ENCODE data around the gene BHLHA15. TPM values are rescaled to one million over a fixed set of nuclear protein-coding genes. Genes with fewer than 3 reads are reported as not detected.

The BHLHA15 gene
- total RNA-seq, 1 experiment from 2014 or later: not detected

GRCh38 chr7:98180751-98181150, 30.5 kb upstream of the BHLHA15 start:
- in situ Hi-C loops (cut with HindIII; ENCODE audit: low pct_unique_long_range_greater_than_20kb, low sequenced_read_pairs): no loop called here
- no peak for DNase-seq (ENCODE audit: low read depth)

- no peak for DNase-seq (ENCODE audit: low read depth)
- in situ Hi-C loops (cut with HindIII; ENCODE audit: low pct_unique_long_range_greater_than_20kb, low sequenced_read_pairs): no loop called here
Observed at GRCh38 chr7:98185101-98185500, 26.1 kb upstream of the BHLHA15 start.

DNA sequence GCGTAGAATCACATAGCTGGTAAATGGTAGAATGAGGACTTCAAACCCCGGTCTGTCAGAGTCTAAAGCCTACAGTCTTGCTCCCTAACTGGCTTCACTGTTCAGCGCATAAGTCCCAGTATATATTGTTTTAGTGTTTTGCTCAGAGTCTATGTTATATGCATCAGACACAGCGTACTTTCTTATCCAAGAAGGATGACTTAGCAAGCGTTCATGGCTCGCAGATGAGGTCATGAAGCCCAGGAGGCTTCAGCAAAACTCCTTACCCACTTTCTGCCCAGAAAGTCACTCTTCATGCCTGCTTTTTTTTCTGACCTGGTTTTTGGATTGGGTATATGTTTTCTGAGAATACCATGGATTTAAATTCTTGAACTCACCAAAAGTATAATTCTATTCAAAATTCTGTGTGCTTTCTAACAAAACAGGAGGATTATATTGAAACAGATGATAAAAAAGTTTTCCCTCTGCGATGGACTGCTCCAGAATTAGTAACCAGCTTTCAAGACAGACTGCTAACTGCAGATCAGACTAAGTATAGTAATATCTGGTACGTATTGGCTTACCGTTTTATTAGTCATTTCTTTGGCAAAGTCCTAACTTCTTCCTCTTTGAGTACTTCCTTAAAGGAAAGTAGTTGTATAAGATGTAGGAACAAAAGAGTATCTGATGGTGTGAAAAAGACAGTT, 24.6 kb upstream of the BHLHA15 start:
- in situ Hi-C loops (cut with HindIII; ENCODE audit: low pct_unique_long_range_greater_than_20kb, low sequenced_read_pairs): no loop called here

DNA sequence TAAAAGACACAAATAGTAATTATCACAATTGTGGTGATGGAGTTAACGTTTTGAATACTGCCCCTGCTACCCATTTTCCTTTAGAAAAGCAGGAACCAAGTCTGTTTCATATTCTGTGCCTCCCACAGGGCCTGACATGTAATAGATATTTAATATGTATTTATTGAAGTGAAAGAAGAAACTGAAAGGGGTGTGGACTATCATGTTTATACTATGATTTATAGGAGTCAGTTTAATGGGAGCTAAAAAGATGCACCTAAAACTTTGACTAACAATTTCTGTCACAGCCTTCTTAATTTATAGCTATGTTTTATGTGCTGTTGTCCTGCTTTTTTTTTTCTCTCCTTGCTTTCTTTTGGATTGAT, 24.1 kb upstream of the BHLHA15 start:
- DNase-seq (ENCODE audit: low read depth): no peak
- in situ Hi-C loops (cut with HindIII; ENCODE audit: low pct_unique_long_range_greater_than_20kb, low sequenced_read_pairs): no loop called here

More for the DNA sequence above, 24.6 kb upstream of the BHLHA15 start:
- DNase-seq (ENCODE audit: low read depth): no peak

GRCh38 chr7:98189559-98189958, 21.7 kb upstream of the BHLHA15 start:
- DNase-seq (ENCODE audit: low read depth): no peak
- in situ Hi-C loops (cut with HindIII; ENCODE audit: low pct_unique_long_range_greater_than_20kb, low sequenced_read_pairs): no loop called here

GRCh38 chr7:98191668-98192431, 19.4 kb upstream of the BHLHA15 start:
- no peak for DNase-seq (ENCODE audit: low read depth)
- in situ Hi-C loops (cut with HindIII; ENCODE audit: low pct_unique_long_range_greater_than_20kb, low sequenced_read_pairs): no loop called here

GRCh38 chr7:98192781-98193457, 18.3 kb upstream of the BHLHA15 start:
- in situ Hi-C loops (cut with HindIII; ENCODE audit: low pct_unique_long_range_greater_than_20kb, low sequenced_read_pairs): no loop called here
- DNase-seq (ENCODE audit: low read depth): no peak

- in situ Hi-C loops (cut with HindIII; ENCODE audit: low pct_unique_long_range_greater_than_20kb, low sequenced_read_pairs): no loop called here
- DNase-seq (ENCODE audit: low read depth): no peak
Observed at GRCh38 chr7:98193474-98194180, 17.6 kb upstream of the BHLHA15 start.

- in situ Hi-C loops (cut with HindIII; ENCODE audit: low pct_unique_long_range_greater_than_20kb, low sequenced_read_pairs): no loop called here
- no peak for DNase-seq (ENCODE audit: low read depth)
Observed at GRCh38 chr7:98194186-98194585, 17.1 kb upstream of the BHLHA15 start.

DNA sequence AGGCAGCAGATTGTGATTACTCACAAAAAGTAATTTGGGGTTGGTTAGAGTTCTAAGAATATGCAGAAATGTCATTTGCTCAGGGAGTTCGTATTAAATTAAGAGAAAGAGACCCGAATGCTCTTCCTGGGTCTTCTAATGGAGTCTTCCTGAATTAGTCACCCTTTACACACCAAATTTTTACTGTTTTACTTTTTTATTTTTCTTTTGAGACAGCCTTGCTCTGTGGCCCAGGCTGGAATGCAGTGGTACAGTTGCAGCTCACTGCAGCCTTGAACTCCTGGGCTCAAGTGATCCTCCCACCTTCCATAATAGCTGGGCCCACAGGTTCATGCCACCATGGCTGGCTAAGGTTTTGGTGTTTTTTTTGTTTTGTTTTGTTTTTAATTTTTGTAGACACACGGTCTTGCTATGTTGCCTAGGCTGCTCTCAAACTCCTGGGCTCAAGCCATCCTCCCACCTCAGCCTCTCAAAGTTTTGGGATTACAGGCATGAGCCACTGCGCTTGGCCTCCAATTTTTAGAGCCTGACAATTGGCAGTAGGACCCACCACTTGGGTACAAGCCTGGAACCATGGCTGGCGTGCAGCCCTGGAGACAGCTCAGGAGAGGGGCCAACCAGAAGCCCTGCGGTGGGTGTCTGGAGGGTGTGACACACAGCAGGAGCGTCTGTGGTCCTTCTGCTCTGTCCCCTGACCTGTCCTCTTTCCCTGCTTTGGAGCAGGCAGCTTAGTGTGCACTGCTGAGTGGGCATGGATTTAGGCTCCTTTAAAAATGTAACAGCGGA, 16.4 kb upstream of the BHLHA15 start:
- in situ Hi-C loops (cut with HindIII; ENCODE audit: low pct_unique_long_range_greater_than_20kb, low sequenced_read_pairs): no loop called here
- no peak for DNase-seq (ENCODE audit: low read depth)

- DNase-seq (ENCODE audit: low read depth): no peak
- in situ Hi-C loops (cut with HindIII; ENCODE audit: low pct_unique_long_range_greater_than_20kb, low sequenced_read_pairs): no loop called here
Observed at GRCh38 chr7:98196706-98197605, 14.3 kb upstream of the BHLHA15 start.

DNA sequence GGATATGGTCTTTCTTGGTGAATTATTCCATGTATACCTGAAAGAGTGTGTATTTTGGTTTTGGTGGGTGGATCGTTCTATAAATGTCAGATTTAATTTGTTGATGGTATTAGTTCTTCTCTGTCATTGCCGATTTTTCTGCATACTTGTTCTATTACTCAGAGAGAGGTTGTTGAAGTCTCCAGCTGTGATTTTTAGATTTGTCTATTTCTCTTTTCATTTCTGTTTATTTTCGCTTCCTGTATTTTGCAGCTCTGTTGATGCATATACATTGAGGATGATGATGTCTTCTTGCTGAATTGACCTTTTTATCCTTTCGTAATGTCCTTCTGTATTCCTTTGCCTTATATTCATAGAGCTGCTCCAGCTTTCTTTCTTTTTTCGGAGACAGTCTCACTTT, 12.1 kb upstream of the BHLHA15 start:
- DNase-seq (ENCODE audit: low read depth): no peak
- in situ Hi-C loops (cut with HindIII; ENCODE audit: low pct_unique_long_range_greater_than_20kb, low sequenced_read_pairs): no loop called here

DNA sequence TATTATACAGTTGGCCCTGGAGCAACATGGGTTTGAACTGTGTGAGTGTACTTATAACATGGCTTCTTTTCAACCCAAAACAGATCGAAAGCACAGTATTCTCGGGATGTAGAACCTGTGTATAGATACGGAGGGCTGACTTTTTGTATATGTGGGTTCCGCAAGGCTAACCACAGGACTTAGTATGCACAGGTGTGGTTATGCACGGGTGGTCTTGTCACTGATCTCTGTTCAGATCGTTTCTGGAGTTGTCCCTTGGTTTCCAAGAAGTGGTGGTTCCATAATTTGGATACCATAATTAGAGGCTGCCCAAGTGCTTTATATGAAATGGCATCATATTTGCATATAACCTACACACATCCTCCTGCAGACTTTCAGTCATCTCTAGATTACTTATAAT, 10.9 kb upstream of the BHLHA15 start:
- in situ Hi-C loops (cut with HindIII; ENCODE audit: low pct_unique_long_range_greater_than_20kb, low sequenced_read_pairs): no loop called here
- DNase-seq (ENCODE audit: low read depth): no peak

DNA sequence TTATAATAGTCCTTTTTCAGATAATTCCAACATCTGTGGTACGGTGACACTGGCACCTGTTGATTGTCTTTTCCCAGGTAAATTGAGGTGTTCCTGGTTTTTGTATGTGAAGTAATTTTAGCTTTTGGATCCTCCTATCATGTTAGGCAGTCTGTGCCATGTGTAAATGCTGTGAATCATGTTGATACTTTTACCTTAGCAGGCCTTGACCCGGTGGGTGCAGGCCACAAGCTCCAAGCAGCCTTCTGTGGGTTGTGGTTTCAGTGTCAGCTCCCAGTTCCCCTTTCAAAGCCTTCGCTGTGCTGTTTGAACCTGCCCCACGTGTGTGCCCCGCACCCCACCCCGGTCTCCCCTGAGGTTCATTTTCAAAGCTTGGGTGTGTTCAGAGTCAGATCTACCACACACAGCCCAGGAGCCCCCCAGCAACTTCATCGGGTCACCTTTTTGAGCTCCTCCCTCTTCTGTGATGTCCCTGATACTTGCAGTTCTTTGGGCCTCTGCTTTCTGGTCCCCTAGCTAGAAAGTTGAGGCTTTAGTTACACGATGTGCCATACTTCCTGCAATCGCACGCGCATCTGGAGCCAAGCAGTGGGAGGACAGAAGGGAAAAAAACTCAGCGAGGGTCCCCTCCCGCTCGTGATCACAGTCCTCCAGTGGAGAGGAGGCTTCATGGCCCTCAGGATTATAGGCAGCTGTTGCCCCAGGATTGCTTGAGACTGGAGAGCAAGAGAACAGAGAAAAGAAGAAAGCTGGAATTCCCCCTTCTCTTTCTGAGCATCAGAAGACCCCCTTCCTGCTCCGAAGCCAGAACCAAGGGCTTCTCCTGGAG, 8.7 kb upstream of the BHLHA15 start:
- no peak for DNase-seq (ENCODE audit: low read depth)
- in situ Hi-C loops (cut with HindIII; ENCODE audit: low pct_unique_long_range_greater_than_20kb, low sequenced_read_pairs): no loop called here

DNA sequence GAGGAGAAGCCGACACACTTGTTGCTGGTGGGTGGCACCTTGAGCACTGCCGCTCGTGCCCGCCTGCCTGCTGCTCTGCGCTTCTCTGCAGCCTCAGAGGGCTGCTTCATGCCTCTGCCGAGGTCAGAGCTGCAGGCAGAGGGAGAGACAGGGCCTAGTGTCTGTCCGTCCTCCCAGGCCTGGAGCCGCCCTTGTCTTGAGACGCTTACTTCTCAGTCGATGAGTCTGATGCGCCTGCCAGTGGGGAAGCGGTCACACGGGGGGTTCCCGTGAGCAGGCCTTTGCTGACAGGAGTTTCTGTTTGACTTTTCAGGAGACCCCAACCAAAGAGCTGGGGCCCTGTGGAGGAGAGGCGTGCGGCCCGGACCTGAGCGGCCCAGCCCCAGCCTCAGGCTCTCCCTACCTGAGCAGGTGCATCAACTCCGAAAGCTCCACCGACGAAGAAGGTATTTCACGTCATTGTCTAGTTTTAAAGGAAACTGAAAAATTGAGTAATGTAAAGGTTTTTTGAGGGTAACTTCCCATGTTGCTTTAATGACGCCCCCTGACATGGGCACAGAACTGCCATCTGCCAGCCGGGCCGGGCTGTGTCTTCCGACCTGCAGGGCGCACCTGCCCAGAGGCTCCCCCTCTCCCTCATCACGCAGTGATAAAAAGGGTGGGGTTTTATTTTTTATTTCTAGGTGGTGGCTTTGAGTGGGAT, 7.8 kb upstream of the BHLHA15 start:
- in situ Hi-C loops (cut with HindIII; ENCODE audit: low pct_unique_long_range_greater_than_20kb, low sequenced_read_pairs): no loop called here
- DNase-seq (ENCODE audit: low read depth): no peak
